GM18873 (cell line): Measurements from ENCODE around the gene MDK.

Source experiments
- ATAC-seq: cut with Tn5 transposase; IDR thresholded peaks from one replicate; pipeline ENCODE4 v1.9.1; 2021; ENCODE audit warnings: mild to moderate bottlenecking, moderate library complexity, moderate number of reproducible peaks; ENCODE audit not compliant: unreplicated experiment, low FRiP score

The MDK gene

GRCh38 chr11:46381048-46381818 lies at the start of gene MDK:
Gene MDK (plus strand): TSS chr11:46381669. CDS start chr11:46382058, 389 bp downstream.
- ATAC-seq = no peak

- no peak for ATAC-seq
These were observed 49.3 kb upstream of the MDK start for GRCh38 chr11:46332093-46332567.

- ATAC-seq = no peak
These were observed 48.7 kb upstream of the MDK start for GRCh38 chr11:46332568-46333393.

GRCh38 chr11:46333394-46333947 lies 48.0 kb upstream of the MDK start:
- ATAC-seq = no peak

- ATAC-seq = no peak
These were observed 47.3 kb upstream of the MDK start for GRCh38 chr11:46334211-46334610.

GRCh38 chr11:46335271-46335670 lies 46.2 kb upstream of the MDK start:
- ATAC-seq = no peak

GRCh38 chr11:46335890-46336562 lies 45.4 kb upstream of the MDK start:
- ATAC-seq = no peak

- ATAC-seq = no peak
These were observed 44.8 kb upstream of the MDK start for GRCh38 chr11:46336563-46337180.

GRCh38 chr11:46337626-46338345 lies 43.7 kb upstream of the MDK start:
- ATAC-seq = no peak

GRCh38 chr11:46338636-46338987 lies 42.9 kb upstream of the MDK start:
- ATAC-seq = no peak

GRCh38 chr11:46338988-46339666 lies 42.3 kb upstream of the MDK start:
- no peak for ATAC-seq

- ATAC-seq = no peak
These were observed 41.7 kb upstream of the MDK start for GRCh38 chr11:46339816-46340215.

GRCh38 chr11:46341454-46341853 lies 40.0 kb upstream of the MDK start:
- no peak for ATAC-seq

GRCh38 chr11:46342239-46342638 lies 39.2 kb upstream of the MDK start:
- ATAC-seq = no peak

GRCh38 chr11:46343520-46343919 lies 37.9 kb upstream of the MDK start:
- ATAC-seq = no peak

GRCh38 chr11:46345131-46345597 lies 36.3 kb upstream of the MDK start:
- no peak for ATAC-seq

GRCh38 chr11:46345881-46346484 lies 35.5 kb upstream of the MDK start:
- no peak for ATAC-seq

GRCh38 chr11:46346886-46347636 lies 34.4 kb upstream of the MDK start, which contains the start of gene DGKZ:
Gene DGKZ (plus strand): TSS chr11:46347463. CDS start chr11:46347660, 197 bp downstream.
- ATAC-seq = peak; percentile 35
